GM18520 (cell line): ENCODE results near the gene DOLK.

ENCODE experiments used
- ATAC-seq: cut with Tn5 transposase; IDR thresholded peaks from one replicate; pipeline ENCODE4 v1.9.1; 2021; ENCODE audit not compliant: unreplicated experiment

DOLK gene

DNA sequence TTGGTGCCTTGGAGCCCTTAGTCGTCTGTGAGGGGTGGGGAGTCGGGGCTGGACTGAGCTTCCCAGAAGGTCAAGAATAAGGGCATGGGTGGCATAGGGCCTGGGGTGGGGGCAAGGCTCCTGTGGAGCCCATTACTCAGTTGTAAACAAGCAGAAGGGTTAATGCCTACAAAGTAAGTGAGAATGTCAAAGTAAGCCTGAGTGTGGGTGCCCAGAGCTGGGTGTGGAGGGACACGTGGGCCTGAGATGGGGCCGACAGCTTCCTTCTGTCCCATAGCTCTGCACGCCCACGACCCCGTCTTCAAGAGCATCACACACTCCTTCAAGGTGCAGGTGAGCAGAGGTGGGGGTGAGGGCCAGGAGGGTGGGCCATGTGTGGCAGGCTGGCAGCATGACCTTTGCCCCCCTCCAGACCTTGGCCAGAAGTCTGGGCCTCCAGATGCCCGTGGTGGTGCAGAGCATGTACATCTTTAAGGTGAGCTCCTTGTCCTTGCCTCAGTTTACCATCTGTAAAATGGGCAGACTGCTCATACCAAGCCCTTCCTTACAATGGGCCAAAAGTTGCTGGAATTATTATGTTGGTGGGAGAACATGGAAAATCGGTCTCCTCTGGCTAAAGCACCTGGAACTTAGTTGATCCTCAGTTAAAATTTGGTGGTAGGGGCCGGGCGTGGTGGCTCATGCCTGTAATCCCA lies 11.1 kb downstream of the DOLK start:
- no peak for ATAC-seq

DNA sequence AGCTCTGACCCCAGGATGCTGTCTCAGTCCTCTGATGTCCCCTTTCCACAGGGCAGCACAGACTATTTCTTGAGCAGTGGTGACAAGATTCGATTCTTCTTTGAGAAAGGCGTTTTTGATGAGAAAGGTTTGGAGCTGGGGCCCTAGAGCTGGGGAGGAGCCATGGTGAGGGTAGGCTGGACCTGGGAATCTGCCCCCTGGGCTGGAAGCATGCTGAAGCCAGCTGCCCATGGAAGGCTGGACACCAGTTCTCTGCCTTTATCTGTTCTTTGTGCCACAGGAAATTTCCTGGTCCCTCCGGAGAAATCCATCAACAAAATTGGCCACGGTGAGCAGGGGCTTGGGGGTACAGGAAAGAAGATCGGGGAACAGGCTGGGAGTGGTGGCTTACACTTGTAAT lies 13.7 kb downstream of the DOLK start:
- ATAC-seq = no peak

DNA sequence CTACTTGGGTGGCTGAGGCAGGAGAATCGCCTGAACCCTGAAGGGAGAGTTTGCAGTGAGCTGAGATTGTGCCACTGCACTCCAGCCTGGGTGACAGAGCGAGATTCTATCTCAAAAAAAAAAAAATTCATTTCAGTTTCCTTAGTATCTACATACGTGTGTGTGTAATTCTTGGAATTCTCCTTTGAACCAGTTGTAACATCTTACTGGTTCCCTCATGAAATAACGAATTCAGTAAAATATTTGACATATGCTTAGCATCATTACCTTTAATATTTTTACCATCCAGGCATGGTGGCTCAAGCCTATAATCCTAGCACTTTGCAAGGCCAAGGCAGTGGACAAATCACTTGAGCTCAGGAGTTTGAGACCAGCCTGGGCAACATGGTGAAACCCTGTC lies 17.8 kb downstream of the DOLK start:
- ATAC-seq = no peak

DNA sequence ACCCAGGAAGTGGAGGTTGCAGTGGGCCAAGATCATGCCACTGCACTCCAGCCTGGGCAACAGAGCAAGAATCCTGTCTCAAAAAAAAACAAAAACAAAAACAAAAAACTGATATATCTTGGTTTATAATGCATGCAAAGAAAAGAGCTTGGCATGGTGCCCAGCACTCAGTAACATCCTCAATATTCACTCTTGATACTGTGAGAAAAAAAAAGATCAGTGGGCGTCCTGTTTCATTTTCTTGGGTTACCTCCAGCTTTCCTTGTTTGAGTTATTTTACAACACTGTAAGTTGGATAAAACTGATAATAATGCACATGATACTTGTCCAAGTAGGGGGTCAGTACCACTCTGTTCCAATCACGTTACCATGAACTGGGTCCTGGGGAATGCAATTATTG lies 18.8 kb downstream of the DOLK start:
- ATAC-seq = no peak

DNA sequence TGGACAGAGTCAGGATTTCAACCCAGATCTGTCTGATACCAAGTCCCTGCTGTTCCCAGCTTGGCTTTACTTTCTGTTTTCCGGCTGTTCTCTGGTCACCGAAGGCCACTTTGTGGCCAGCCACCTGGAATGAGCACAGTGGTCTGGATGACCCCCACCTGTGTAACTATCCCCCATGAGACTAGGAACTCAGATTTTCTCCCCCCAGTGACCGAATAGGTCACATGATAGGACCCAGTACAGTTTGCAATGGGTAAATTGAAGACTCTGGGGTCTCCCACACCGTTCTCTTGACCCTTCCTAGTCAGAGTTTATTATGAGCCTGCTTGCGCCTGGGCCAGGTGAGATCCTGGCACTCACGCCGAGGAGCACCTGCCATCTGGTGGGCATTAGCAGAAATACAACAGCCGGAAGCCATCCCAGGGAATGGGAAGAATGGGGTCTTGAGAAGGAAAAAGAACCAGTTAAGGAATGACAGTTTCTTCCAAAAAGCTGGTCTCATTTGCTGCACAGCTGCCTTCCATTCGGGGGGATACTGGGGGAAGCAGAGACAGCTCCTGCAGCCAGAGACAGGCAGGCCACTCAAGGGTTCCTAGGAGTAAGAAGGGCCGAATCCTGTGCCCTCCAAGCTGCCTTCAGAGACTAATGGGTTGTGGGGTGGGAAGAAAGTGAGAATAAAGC lies 19.5 kb downstream of the DOLK start:
- ATAC-seq = no peak

DNA sequence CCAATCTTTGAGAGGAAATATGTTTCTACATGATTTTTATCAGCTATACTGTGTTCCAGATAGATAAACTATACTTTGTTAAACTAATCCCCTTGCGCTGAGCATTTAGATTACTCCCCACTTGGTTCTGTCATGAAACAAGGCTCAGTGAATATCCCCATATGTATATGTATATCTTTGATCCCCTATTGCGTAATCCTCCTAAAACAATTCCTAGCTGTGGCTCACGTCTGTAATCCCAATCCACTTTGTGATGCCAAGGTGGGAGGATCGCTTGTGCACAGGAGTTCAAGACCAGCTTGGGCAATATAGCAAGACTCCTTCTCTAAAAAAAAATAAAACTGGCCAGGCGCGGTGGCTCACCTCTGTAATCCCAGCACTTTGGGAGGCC lies 23.9 kb downstream of the DOLK start:
- ATAC-seq = no peak

DNA sequence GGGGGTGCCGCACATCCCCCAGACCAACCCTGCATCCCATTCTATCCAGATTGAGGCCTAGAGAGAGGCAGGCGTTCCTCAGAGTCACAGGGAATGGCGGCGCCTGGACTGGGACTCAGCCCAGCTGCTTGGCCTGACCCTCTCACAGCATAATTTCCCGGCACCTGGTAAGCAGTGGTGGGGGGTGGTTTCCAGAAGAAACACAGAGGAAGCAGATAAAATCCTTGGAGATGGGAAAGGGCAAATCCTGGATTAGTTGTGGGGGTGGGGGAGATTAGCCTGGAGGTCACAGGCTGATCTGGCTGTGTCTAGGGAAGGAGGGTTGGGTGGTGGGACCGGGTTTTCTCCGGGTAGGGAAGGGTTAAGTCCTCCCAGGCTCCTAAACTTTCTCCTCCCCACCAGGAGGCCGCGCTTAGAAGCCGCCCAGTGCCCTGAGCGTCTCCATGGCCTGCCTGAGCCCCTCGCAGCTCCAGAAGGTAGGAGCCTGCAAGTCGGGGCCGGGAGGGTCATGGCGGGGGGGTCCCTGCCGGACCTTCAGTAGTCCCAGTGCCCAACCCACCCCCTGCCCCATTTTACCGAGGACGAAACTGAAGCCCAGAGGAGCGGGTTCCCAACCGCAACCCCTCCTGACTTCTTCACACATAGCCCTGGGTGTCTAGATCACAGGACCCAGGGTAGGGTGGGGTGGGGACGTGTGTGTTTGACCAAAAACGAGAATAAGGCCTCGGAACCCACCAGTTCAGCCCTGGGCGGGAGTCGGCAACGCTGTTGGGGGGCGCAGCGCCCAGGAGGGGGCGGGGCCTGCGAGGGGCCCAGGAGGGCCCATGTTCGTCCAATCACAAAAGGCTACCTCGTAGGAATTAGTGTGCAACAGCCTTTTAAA lies 25.3 kb downstream of the DOLK start:
- no peak for ATAC-seq

DNA sequence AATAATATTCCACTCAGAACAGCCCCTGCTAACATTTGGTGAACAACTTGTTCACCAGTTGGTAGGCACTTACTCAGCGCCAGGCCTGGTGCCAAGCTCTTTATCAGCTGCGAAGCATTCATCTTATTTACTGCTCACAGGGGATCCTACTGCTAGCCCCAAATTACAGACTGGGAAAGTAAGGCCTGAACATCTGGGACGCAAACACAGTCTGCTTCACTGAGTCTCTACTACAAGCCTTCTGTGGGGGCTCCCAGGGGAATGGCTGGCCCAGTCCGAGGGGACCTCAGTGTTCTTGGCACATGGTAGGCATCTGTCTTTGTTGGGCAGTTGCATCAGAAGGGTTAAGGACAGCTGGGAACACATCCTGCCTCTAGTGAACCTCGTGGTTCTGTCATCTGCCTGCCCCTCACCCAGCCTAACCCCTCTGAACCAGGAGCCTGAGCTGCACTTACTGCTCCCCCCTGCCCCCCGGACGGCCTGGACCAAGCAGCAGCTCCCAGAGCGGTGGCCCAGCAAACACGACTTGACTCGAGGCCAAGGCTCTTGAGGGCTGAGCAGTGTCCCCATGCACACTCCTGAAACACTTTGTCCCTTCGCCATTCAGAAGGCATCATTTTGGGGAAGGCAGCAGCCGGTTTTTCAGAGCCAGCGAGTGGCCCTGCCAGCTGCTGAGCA lies 26.9 kb downstream of the DOLK start, which contains the start of gene PHYHD1:
PHYHD1 (plus strand) TSS at position 602 of the 678 bp plus-strand sequence. CDS start 1,342 bp downstream, outside the sequence.
- no peak for ATAC-seq

DNA sequence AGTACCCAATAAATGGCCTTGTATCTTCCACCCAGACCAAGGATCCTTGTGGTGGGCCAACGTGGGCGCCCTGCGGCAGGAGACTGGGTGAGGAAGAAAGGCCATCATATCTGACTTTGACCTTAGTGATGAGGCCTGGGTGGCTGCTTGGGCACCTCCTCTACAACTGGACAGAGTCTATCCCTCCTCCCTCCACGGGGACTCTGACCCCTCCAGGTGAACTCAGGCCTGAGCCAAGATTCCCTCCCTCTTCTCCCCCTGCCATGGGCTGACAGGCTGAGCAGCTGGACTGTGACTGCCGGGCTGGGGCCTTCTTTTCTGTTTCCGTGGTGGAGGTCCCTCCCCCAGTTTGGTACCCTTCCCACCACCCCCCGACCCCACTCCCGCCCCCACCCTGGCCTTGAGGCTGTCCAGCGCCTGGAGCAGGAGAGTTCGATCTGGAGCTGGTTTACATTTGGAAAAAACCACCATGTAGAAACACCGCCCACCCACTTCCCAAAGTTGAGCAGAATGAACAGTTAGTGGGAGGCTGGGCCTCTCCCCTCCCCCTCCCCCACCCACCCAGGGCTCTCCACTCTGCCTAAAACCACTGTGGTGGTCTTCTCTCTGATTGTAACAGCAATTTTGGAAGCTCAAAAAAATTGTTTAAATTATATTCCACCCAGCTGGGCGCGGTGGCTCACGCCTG lies 27.9 kb downstream of the DOLK start:
- ATAC-seq = no peak

DNA sequence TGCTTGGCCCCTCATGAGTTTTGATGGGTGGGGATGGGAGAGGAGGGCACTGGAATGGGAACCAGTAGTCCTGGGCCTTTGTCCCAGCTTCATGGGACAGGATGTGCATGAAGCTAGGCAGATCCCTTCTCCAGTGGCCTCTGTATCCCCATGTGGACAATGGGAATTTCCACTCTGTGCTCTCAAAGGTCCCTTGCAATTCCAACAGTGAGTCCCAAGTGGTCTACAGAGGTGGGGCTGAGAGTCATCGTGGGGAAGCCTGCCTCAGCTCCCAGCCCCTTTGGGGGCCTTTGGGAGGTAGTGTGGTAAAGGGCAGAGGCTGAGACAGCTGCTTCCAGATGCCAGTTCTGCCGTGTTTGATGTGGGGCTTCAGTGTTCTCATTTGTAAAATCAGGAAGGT lies 28.5 kb downstream of the DOLK start:
- ATAC-seq = no peak

DNA sequence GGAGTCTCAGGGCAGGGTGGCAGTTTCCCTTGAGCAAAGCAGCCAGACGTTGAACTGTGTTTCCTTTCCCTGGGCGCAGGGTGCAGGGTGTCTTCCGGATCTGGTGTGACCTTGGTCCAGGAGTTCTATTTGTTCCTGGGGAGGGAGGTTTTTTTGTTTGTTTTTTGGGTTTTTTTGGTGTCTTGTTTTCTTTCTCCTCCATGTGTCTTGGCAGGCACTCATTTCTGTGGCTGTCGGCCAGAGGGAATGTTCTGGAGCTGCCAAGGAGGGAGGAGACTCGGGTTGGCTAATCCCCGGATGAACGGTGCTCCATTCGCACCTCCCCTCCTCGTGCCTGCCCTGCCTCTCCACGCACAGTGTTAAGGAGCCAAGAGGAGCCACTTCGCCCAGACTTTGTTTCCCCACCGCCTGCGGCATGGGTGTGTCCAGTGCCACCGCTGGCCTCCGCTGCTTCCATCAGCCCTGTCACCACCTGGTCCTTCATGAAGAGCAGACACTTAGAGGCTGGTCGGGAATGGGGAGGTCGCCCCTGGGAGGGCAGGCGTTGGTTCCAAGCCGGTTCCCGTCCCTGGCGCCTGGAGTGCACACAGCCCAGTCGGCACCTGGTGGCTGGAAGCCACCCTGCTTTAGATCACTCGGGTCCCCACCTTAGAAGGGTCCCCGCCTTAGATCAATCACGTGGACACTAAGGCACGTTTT lies 30.1 kb downstream of the DOLK start:
- ATAC-seq = no peak

DNA sequence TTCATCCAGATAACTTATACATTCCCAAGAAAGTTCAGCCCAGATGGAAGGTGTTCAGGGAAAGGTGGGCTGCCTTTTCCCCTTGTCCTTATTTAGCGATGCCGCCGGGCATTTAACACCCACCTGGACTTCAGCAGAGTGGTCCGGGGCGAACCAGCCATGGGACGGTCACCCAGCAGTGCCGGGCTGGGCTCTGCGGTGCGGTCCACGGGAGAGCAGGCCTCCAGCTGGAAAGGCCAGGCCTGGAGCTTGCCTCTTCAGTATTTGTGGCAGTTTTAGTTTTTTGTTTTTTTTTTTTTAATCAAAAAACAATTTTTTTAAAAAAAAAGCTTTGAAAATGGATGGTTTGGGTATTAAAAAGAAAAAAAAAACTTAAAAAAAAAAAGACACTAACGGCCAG lies 30.7 kb downstream of the DOLK start:
- ATAC-seq = no peak

DNA sequence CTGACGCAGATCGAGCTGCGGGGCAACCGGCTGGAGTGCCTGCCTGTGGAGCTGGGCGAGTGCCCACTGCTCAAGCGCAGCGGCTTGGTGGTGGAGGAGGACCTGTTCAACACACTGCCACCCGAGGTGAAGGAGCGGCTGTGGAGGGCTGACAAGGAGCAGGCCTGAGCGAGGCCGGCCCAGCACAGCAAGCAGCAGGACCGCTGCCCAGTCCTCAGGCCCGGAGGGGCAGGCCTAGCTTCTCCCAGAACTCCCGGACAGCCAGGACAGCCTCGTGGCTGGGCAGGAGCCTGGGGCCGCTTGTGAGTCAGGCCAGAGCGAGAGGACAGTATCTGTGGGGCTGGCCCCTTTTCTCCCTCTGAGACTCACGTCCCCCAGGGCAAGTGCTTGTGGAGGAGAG lies 31.2 kb downstream of the DOLK start:
- ATAC-seq = no peak

DNA sequence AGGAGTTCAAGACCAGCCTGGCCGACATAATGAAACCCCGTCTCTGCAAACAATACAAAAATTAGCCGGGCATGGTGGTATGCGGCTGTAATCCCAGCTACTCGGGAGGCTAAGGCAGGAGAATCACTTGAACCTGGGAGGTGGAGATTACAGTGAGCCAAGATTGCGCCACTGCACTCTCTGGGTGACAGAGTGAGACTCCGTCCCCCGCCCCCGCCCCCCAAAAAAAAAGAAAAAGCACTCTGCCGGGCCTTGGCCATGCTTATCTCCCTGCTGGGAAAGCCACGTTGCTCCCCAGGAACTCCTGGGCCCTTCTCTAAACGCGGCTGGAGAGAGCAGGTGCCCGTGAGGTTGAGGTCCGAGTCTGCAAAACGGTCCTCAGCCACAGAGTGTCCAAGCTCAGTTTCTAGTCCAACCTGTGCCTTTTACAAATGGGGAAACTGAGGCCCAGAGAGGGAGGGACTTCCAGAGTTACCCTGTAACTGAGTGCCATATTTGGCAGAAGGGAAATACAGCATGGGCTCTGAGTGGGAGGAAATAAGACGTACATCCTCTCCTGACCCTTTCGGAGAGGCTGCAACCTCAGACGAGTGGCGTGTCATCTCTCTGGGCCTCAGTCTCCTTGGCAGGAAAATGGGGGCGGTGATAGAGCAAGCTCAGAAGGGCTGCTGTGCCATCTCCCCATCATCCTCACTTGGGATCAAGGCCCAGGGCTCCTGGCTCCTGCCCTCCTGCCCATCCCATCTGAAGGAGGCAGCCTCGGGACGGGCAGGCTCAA lies 33.2 kb downstream of the DOLK start:
- ATAC-seq = no peak

DNA sequence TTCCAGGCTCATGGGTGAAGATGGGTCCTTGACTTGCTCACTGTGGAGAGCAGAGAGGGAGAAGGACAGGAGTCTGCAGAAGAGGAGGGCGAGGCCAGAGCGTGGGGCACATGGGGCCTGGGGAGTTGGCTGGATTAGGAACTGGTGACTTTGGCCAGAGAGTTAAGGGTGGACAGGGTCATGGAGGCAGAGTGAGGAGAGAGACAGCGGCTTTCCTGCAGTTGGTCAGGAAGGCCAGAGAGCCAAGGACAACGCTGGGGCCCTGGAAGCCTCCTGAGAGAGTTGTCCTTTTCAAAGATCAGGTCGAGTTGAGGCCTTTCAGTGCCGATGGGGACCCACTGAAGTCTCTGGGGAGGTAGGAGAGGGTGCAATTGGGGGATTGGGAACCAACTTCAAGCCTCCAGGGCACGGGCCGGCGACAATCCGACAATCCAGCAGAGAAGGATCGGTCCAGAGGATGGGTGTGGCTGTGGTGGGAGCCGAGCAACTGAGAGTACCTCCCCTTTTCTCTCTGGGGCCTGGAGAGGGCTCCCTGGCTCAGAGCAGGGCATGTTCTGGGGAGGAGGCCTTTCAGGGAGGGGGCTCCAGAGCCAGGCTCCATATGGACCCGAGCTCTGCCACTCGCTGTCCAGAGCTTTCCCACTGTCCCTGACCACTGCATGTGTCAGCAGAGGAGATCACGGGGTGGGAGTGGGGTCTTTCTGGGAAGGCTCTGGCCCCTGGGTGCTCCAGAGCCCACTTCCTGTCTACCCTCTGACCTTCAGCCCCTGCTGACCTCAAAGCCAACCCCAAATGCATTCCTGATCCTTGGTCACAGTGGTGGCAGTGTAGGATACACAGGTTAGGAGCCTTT lies 34.1 kb downstream of the DOLK start:
- no peak for ATAC-seq

DNA sequence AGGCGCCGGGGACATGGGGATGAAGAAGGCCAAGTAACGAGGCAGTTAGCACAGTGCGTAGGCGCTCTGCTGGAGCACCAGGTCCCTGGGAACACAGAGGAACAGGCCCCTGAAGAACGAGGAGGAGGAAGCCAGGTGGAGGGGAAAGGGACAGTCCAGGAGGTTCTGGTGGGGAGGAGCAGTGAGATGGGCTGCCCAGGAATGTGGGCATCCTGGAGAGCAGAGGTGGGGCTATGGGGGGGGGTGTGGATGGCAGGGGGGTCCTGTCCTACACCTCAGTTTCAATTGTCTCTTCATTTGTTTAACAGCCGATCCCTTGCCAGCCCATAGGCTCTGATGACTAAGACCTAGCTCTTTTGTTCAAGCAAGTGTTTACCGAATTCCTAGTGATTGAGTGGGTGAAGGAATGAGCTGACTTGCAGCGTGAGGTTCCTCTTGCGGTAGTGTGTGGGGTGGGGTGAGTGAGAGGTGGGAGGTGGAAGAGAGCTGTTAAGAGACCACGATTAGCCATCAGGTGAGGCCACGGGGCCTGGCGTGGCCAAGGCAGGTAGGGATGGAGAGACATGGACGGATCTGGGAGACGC lies 35.0 kb downstream of the DOLK start:
- no peak for ATAC-seq

DNA sequence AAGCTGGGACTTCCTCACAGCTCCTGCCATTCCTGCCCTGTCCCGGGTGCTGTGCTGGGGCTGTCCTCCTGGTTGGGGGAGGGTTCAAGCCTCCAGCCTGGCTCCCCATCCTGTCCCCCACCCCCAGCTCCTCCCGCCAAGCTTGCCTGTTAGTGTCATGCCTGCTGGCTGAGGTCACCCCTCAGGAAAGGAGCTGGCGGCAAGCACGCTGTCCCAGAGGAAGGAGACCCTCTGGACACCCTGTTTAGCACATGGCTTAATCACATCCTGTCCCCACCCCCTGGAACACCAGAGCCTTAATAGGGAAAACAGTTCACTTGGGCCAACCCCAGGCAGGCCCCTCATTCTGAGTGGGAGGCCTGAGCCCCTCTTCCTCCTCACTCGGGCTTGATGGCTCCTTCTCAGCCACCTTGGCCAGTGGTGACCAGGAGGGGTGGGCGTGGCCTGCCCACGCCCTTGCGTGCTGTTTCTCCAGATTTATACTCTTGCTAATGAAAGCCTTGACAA lies 35.8 kb downstream of the DOLK start:
- ATAC-seq = no peak

DNA sequence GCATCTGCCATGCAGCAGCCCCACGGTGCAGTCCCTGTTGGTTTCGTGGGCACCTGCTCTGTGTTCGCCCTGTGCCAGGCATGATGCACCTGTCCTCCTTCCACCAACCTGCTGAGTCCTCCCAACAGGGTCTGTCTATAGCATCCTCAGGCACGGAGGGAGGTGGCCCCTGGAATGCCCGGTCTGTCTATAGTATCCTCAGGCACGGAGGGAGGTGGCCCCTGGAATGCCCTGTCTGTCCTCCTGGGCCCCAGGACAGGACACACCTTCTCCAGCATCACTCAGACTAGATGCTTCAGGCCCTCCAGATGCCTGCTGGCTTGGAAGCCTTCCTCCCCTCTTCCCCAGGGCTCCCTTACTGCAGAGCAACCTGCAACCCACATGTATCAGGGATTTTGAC lies 36.5 kb downstream of the DOLK start:
- no peak for ATAC-seq
